Vagina (tissue), 2 donors: Measurements from ENCODE around the gene FLNA. TPM values are rescaled to one million over a fixed set of nuclear protein-coding genes. Genes with fewer than 3 reads are reported as not detected.

Experiments
- DNase-seq, 2 donors: peaks; one replicate each; pipeline ENCODE4 v3.0.0-alpha.2; 2017; ENCODE audit errors: extremely low spot score in 2 of 2
- H3K27ac ChIP-seq: fragments of 200-600 bp; sonication (generic); one replicate; pipeline ENCODE4 v1.5.1; 2019
- H3K27me3 ChIP-seq: fragments of 200-600 bp; sonication (generic); one replicate; pipeline ENCODE4 v1.5.1; 2019
- H3K36me3 ChIP-seq, 2 donors: fragments of 200-600 bp; sonication (generic); one replicate each; pipeline ENCODE4 v1.5.1; 2017 to 2019
- H3K4me1 ChIP-seq: fragments of 200-600 bp; sonication (generic); one replicate; pipeline ENCODE4 v1.5.1; 2019
- H3K4me3 ChIP-seq, 2 donors: fragments of 200-600 bp; sonication (generic); 1 replicate in 1 of 2; 2 replicates in 1 of 2; pipeline ENCODE4 v1.5.1; 2016 to 2019
- H3K9me3 ChIP-seq: fragments of 200-600 bp; sonication (generic); one replicate; pipeline ENCODE4 v1.5.1; 2019
- CTCF ChIP-seq, 3 experiments: fragments of 450-650 bp in 2 of 3; fragments of 200-600 bp in 1 of 3; sonication (generic) in 1 of 3; IDR thresholded peaks; one replicate each; pipeline ENCODE4 v1.5.1; 2017 to 2019; ENCODE audit warnings: antibody characterized with exemption in 3 of 3, mild to moderate bottlenecking in 2 of 3, moderate library complexity in 2 of 3
- POLR2A ChIP-seq, 2 donors: fragments of 450-650 bp; IDR thresholded peaks; one replicate each; pipeline ENCODE4 v1.6.1; 2017; ENCODE audit warnings: antibody characterized with exemption in 2 of 2, mild to moderate bottlenecking in 2 of 2, moderate library complexity in 2 of 2
- POLR2AphosphoS5 ChIP-seq, 2 donors: sonication (generic); formaldehyde crosslinking; IDR thresholded peaks; one replicate each; pipeline ENCODE4 v1.9.0; 2017; ENCODE audit warnings: antibody characterized with exemption in 2 of 2, mild to moderate bottlenecking in 2 of 2, low read depth in 1 of 2; ENCODE audit not compliant: insufficient read depth in 1 of 2
- intact Hi-C: fragments of 100-400 bp; cut with DNase I; formaldehyde crosslinking; loops from one replicate; pipeline ENCODE4 v1.15.1; 2023
- total RNA-seq: library from RNA; depleted of rRNA; stranded (reverse); fragments of >200 nt; gene quantifications from one replicate; pipeline ENCODE4 v1.2.3, GENCODE V29; 2016

Gene FLNA
- total RNA-seq, 1 donor from 2014 or later = 1,247 TPM

- peaks cover 0 to 64% of the 10 kb centered on the region in 2 donors for H3K36me3 ChIP-seq
- no peak for DNase-seq
- no peak overlapping the region for H3K27ac ChIP-seq
- no peaks in the 10 kb centered on the region for H3K4me1 ChIP-seq
- H3K27me3 ChIP-seq = no peaks in the 10 kb centered on the region
- H3K9me3 ChIP-seq = no peaks in the 10 kb centered on the region
- no peak for TF ChIP-seq POLR2A (IDR thresholded peaks at IDR 0.05)
- peak in 1 of 2 donors; percentile 6 for TF ChIP-seq POLR2AphosphoS5 (IDR thresholded peaks at IDR 0.05; ENCODE audit: insufficient read depth in 1 of 2, low read depth in 1 of 2)
- TF ChIP-seq CTCF (IDR thresholded peaks at IDR 0.05) = no peak
- intact Hi-C loops = no loop called here
- no peak overlapping the region for H3K4me3 ChIP-seq
Observed at GRCh38 chrX:154352466-154352865, 22.0 kb downstream of the FLNA start.

DNA sequence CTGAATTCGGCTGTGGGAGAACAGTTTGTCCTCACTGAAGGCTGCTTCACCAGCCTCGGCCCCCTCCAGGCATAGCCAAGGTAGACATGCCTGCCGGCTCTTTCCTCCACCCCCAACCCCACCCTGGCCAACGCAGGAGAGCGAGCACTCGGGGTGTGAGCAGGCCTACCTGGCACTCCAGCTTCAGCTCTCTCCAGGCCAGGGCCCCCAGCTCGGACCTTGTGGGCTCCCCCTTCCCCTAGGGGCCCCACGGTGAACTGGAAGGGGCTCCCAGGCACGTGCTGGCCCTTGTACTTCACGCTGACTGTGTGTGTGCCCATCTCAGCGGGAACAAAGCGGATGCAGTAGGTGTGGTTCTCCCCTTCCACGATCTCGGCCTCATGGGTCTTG lies 22.4 kb downstream of the FLNA start:
- no peak for TF ChIP-seq CTCF (IDR thresholded peaks at IDR 0.05)
- TF ChIP-seq POLR2A (IDR thresholded peaks at IDR 0.05) = no peak
- TF ChIP-seq POLR2AphosphoS5 (IDR thresholded peaks at IDR 0.05; ENCODE audit: insufficient read depth in 1 of 2, low read depth in 1 of 2) = no peak
- no peak for DNase-seq
- Histone ChIP-seq H3K27me3 (no peaks in the 10 kb centered on the region), H3K36me3 (peaks cover 0 to 59% of the 10 kb centered on the region in 2 donors), H3K4me1 (no peaks in the 10 kb centered on the region), H3K27ac (no peak overlapping the region), H3K4me3 (no peak overlapping the region), H3K9me3 (no peaks in the 10 kb centered on the region)
- intact Hi-C loops = no loop called here

GRCh38 chrX:154351183-154352011 lies 23.0 kb downstream of the FLNA start:
- H3K4me1 ChIP-seq = no peaks in the 10 kb centered on the region
- intact Hi-C loops = no loop called here
- DNase-seq = no peak
- no peaks in the 10 kb centered on the region for H3K27me3 ChIP-seq
- TF ChIP-seq POLR2AphosphoS5 (IDR thresholded peaks at IDR 0.05; ENCODE audit: insufficient read depth in 1 of 2, low read depth in 1 of 2) = no peak
- TF ChIP-seq CTCF (IDR thresholded peaks at IDR 0.05) = no peak
- no peak for TF ChIP-seq POLR2A (IDR thresholded peaks at IDR 0.05)
- no peak overlapping the region for H3K4me3 ChIP-seq
- peaks cover 0 to 57% of the 10 kb centered on the region in 2 donors for H3K36me3 ChIP-seq
- peak overlapping the region; percentile 27 for H3K27ac ChIP-seq
- no peaks in the 10 kb centered on the region for H3K9me3 ChIP-seq

GRCh38 chrX:154350429-154351182 lies 23.8 kb downstream of the FLNA start:
- no peak overlapping the region for H3K27ac ChIP-seq
- no peaks in the 10 kb centered on the region for H3K27me3 ChIP-seq
- H3K4me1 ChIP-seq = no peaks in the 10 kb centered on the region
- peaks cover 0 to 56% of the 10 kb centered on the region in 2 donors for H3K36me3 ChIP-seq
- H3K4me3 ChIP-seq = no peak overlapping the region
- H3K9me3 ChIP-seq = no peaks in the 10 kb centered on the region
- intact Hi-C loops = no loop called here
- DNase-seq = no peak
- TF ChIP-seq POLR2AphosphoS5 (IDR thresholded peaks at IDR 0.05; ENCODE audit: insufficient read depth in 1 of 2, low read depth in 1 of 2) = no peak
- TF ChIP-seq POLR2A (IDR thresholded peaks at IDR 0.05) = no peak
- no peak for TF ChIP-seq CTCF (IDR thresholded peaks at IDR 0.05)
